ENCODE data around the gene PMPCB.
"Not testable (repeated sequence)": the region's sequence is repeated elsewhere in the genome, so short reads cannot be mapped to it uniquely, and the experiment has no call there.

PMPCB gene, protein sequence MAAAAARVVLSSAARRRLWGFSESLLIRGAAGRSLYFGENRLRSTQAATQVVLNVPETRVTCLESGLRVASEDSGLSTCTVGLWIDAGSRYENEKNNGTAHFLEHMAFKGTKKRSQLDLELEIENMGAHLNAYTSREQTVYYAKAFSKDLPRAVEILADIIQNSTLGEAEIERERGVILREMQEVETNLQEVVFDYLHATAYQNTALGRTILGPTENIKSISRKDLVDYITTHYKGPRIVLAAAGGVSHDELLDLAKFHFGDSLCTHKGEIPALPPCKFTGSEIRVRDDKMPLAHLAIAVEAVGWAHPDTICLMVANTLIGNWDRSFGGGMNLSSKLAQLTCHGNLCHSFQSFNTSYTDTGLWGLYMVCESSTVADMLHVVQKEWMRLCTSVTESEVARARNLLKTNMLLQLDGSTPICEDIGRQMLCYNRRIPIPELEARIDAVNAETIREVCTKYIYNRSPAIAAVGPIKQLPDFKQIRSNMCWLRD

GRCh38 chr7:103296901-103297836 is at the start of gene PMPCB:
Gene PMPCB (plus strand): TSS chr7:103297435. CDS start chr7:103297460, 25 bp downstream.
- peak; percentile 87 for DNase-seq (ENCODE audit: insufficient read length, low spot score)
- FAIRE-seq: peak; percentile 97

GRCh38 chr7:103253699-103254506 is 43.3 kb upstream of the PMPCB start:
- DNase-seq (ENCODE audit: insufficient read length, low spot score); FAIRE-seq: not testable (repeated sequence)

- DNase-seq (ENCODE audit: insufficient read length, low spot score); FAIRE-seq: not testable (repeated sequence)
These were observed 33.2 kb upstream of the PMPCB start for GRCh38 chr7:103264054-103264453.

DNA sequence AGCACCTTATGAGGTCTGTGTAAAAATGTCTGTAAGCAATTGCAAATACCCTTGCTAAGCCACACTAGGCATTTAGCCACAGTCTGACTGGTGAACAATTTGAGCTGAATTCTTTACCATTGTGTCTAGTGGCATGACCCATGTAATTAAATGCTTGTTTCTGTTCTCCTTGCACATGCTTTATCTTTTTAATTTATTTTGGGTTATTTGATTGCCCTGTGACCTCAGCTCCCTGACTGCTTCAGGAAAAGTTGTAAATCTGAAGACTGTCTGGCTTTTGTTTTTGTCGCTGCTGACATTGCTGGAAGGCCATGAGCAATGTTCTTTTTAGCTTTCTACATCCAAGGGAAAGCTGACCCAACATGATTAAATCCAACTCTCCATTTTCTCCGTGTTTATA is 31.0 kb upstream of the PMPCB start:
- DNase-seq (ENCODE audit: insufficient read length, low spot score); FAIRE-seq: not testable (repeated sequence)

GRCh38 chr7:103273374-103273773 is 23.9 kb upstream of the PMPCB start:
- not testable (repeated sequence) for FAIRE-seq; DNase-seq (ENCODE audit: insufficient read length, low spot score)

DNA sequence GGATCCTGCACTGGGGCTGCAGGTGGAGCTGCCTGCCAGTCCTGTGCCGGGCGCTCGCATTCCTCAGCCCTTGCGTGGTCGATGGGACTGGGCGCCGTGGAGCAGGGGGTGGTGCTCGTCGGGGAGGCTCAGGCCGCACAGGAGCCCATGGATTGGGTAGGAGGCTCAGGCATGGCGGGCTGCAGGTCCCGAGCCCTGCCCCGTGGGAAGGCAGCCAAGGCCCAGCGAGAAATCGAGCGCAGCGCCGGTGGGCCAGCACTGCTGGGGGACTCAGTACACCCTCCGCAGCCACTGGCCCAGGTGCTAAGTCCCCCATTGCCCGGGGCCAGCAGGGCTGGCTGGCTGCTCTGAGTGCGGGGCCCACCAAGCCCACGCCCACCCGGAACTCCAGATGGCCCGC is 22.4 kb upstream of the PMPCB start:
- not testable (repeated sequence) for FAIRE-seq; DNase-seq (ENCODE audit: insufficient read length, low spot score)

DNA sequence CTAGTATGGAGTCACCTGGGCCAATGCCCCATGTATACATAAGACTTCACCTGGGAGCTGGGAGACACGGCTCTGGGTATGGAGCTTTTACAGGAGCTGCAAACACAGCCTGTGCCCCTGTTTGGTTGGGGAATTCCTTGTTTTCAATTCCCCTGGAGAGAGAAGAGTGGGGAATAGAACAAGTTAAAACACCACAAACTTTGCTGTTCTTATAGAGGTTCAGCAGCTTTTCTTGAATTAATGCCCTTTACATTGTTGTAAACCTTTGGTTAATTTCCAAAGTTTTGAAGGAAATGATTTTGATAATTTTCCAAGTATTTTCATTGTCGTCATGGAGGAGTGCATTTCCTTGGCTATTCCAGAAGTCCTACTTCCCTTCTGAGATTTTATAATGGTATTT is 19.0 kb upstream of the PMPCB start:
- FAIRE-seq; DNase-seq (ENCODE audit: insufficient read length, low spot score): not testable (repeated sequence)

DNA sequence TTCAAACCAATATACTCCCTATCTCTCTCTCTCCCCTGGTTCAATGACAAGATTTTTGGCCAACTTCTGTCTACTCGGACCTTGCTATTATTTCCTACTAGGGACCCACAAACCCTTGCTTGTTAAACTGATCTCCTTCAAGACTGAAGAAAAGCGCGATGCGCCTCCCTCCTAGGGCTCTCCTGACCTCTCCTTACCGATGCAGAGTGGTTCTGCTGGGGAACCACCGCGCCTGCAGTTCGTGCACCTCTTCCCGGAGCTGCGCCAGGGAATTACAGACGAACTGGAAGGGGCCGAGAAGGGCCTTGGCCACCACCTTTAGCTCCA is 17.6 kb upstream of the PMPCB start:
- DNase-seq (ENCODE audit: insufficient read length, low spot score); FAIRE-seq: not testable (repeated sequence)

GRCh38 chr7:103279963-103280802 is 17.1 kb upstream of the PMPCB start:
- FAIRE-seq; DNase-seq (ENCODE audit: insufficient read length, low spot score): not testable (repeated sequence)

DNA sequence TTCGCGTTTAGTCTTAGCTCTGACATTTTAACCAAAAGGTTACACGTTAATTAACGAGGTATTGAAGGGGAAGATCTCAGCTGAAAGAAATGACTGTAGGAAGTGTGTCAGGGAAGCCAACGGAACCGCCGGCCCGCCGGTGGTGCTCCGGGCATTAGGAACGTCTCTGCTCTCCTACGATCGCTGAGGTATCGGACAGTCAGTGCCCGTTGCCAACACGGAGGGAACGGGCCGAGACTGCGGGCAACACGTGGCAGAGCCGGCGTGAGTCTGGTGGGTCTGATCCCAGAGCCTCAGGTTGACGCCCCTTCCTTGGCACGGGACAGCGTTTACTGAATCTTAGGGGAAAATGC is 16.5 kb upstream of the PMPCB start:
- not testable (repeated sequence) for DNase-seq (ENCODE audit: insufficient read length, low spot score); FAIRE-seq

DNA sequence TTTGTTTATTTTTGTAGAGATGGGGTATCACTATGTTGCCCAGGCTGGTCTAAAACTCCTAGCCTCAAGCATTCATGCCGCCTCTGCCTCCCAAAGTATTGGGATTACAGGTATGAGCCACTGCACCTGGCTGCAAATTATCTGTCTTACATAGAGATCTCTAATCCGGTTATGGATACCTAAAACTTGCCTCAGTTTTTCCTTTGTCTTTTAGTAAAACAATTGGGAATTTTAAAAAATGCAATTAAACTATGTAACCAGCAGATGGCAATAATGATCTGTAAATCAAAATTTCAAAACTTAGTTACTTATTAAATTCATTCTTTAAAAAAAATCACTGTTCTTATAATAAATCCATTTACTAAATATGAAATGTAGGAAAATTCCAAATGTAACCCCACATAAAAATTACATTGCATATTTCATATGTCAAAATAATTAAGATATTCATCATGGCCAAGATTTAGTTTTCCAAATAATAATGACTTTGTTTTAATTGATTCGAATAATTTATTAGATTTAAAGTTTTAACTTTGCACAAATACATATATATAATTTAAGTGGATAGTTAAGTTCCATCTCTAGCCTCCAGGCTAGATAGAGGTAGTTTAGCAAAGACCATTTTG is 14.3 kb upstream of the PMPCB start:
- DNase-seq (ENCODE audit: insufficient read length, low spot score); FAIRE-seq: not testable (repeated sequence)

DNA sequence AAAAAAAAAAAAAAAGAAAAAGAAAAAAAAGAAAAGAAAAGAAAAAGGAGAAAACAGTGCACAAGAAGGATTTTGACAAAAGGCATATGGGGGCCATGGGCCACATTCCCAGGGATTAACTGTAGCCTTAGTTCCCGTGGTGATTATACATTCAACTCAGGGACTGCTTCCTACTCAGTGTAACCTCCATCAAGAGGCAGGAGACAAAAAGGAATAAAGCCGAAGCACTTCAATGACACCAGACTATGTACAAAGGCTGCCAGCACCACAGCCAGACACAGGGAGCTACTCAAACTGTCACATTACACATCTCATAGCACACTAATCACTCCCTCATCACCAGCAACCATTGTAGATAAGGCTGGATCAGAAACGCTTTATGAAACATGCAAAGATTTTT is 5.1 kb upstream of the PMPCB start:
- no peak for DNase-seq (ENCODE audit: insufficient read length, low spot score)
- FAIRE-seq: no peak

- FAIRE-seq (no peak), DNase-seq (ENCODE audit: insufficient read length, low spot score) (no peak)
These were observed 3.7 kb upstream of the PMPCB start for GRCh38 chr7:103293526-103293925.

DNA sequence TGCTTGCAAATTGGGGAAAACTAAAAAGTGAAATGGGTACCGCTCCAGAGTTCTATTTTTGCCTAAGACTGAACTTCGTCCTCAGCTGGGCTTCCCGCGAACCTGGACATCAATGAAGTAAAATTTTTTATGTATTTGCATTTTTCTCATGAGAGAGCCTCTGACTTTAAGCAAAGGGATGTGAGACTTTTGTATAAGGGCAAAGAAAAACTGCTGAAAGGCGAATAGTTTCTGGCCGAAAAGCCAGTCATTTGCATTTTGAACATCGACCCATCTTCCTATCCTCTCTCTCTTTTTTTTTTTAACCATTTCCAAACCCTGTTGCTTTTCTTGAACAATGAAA is 573 bp downstream of the PMPCB start:
- no peak for DNase-seq (ENCODE audit: insufficient read length, low spot score)
- FAIRE-seq: peak; percentile 63

DNA sequence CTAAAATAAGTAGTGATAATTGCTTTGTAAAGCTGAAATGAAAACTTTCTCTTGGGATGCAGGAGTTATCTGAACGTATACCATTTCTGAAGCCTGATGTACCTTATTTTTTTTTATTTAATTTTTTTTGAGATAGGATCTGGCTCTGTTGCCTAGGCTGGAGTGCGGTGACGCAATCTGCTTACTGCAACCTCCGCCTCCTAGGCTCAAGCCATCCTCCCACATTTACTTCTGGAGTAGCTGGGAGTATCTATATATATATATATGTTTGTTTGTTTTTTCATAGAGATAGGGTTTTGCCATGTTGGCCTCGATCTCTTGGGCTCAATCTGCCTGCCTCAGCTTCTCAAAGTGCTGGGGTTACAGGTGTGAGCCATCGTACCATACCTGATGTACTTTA is 2.4 kb downstream of the PMPCB start:
- FAIRE-seq (no peak), DNase-seq (ENCODE audit: insufficient read length, low spot score) (no peak)

DNA sequence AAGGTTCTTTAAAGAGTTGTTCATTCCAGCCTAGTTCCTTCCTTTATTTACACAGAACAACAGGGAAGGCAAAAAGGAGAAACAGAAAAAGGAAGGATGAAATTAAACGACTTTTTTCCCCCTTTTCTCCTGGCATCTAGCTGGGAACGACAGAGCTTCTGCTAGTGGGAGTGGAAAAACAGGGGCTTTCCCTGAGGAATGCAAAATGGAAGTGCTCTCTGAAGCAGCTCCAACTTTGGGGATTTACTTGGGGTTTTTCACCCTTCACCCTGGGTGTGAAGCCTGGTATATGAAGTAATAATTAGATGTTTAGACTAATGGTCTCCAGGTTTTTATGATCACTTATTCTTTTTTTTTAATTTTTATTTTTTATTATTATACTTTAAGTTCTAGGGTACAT is 4.2 kb downstream of the PMPCB start:
- FAIRE-seq (no peak), DNase-seq (ENCODE audit: insufficient read length, low spot score) (no peak)

DNA sequence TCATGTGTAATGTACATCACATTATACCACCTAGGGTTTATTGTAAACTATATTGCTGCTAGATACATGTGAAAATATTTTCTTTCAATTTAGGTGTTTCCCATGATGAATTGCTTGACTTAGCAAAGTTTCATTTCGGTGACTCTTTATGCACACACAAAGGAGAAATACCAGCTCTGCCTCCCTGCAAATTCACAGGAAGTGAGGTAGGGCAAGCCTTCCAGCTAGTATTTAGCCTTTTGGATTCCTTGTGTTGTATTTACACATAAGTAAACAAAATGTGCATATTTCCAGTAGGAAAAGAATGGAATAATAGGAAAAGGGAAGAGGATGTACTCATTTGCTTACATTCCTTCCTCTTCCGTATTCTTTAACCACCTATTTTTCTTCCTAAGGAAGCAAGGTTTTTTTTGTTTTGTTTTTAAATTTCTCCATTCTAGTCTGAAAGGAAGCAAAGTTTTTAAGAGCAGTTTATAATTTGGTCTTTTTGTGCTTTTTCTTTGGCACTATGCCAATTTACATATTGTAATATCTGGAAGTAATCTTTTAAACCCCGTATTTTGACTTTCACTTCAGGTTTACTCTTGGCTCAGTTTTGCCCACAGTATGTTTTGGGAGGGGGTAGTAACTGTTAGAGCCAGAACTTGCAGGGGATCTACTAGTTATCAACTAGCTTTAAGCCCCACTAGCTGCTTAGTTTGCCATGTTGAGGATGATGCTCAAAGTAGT is 10.4 kb downstream of the PMPCB start:
- FAIRE-seq (peak; percentile 45), DNase-seq (ENCODE audit: insufficient read length, low spot score) (no peak)

GRCh38 chr7:103314852-103315251 is 17.6 kb downstream of the PMPCB start:
- DNase-seq (ENCODE audit: insufficient read length, low spot score) (no peak), FAIRE-seq (no peak)
